GM18520 (cell line): ENCODE data around the gene FGD3.

Experiments used
- ATAC-seq: cut with Tn5 transposase; IDR thresholded peaks from one replicate; pipeline ENCODE4 v1.9.1; 2021; ENCODE audit not compliant: unreplicated experiment

The FGD3 gene

DNA sequence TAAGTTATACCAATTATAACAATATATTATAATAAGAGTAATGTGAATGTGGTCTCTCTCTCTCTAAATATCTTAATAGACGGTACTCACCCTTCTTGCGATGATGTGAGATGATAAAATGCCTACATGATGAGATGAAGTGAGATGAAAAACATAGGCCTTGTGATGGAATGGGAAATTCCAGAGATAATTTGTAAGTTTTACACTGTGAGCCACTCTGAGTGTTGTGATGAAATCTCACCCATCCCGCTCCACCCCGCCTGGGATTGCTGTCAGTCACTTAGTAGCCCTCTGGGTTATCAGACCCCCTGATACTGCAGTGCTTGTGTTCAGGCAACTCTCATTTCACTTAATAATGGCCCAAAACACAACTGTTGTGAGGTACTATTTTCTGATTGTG is 121.6 kb downstream of the FGD3 start:
- no peak for ATAC-seq

DNA sequence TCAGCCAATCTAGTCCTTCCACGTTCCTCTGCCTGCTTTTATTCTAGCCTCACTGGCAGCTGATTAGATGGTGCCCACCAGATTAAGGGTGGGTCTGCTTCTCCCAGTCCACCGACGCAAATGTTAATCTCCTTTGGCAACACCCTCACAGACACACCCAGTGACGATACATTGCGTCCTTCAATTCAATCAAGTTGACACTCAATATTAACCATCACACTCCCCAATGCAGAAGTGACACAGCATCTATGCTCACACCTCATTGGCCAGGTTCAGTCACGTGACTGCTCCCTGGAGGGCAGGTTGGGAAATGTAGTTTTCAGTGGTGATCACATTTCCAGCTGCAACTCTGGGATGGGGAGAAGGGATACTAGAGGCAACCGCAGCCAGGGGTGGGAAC is 124.1 kb downstream of the FGD3 start:
- no peak for ATAC-seq

DNA sequence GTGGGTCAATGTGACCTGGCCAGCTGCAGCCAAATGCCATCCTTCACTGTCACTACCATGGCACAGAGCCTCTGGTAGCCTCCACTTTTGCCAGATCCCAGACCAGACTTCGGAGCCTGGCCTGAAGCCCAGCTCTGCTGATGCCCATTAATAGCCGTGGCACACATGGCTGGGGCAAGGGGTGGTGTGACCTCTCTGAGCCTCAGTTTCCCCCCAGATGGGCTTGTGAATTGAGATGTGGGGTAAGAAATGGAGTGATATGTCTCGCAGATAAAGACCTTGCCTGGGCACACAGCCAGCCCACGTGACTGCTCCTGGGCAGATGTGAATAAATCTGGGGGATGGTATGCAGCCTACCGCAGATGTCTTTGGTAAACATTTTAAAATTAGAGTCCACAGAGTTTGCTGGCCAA is 125.1 kb downstream of the FGD3 start:
- no peak for ATAC-seq

DNA sequence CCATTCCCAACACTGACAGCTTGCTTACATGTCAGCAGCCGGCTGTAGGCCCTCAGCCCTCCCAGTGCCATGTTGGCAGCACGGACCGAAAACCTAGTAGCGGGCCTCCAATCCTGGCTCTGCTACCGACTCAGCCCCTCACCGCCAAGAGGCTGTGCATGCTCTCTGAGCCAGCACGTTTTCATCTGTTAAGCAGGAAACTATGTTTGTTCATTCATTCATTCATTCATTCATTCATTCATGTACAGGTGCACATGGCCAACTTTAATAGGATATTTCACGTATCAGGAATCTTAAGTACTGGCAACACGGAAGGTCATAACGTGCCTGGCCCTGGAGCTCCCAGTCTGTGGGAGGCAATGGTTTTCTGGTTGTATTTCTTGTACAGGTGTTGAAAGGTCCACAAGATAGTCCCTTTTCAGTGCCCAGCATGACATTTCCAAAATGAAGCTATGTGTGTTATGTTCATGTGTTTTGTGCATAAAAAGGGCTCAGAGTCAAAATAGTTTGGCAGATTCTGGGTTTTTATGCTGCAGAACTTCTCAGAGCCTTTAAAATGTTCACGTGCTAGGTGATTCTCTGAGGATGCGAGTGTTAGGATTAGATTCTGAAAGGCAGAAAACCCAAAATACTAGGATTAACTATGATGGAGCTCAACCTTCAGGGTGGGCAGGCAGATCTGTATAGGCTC is 128.9 kb downstream of the FGD3 start:
- ATAC-seq = no peak

DNA sequence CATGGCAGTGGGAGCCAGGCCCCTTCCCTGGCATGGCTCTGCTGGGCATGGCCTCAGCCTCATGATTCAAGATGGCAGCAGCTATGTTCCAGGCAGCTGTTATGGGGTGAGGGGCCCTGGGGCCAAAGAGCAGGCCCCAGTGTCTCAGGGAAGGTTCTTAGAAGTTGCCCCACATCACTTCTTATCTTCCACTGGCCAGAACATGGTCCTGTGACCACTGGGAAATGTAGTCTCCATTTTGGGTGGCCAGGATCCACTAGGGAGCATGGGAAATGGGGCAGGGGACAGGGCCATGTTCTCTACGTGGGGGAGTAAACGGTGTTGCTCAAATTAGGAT is 129.4 kb downstream of the FGD3 start:
- no peak for ATAC-seq

DNA sequence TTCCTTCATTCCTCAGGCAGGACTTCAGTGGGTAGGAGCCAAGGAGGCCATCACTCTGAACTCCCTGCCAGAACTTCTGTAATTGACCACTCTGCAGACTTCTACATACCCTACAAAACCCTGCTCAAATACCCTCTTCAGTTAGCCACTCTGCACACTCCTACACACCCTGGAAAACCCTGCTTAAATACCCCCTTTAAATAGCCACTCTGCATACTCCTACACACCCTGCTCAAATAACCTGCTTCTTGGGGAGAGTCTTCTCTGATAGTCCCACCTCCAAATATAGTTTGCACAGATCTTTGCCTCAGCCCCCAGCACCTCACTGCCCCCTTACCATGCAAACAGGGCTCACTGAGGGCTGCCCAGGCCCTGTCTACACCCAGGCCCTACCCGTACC is 130.0 kb downstream of the FGD3 start:
- no peak for ATAC-seq

DNA sequence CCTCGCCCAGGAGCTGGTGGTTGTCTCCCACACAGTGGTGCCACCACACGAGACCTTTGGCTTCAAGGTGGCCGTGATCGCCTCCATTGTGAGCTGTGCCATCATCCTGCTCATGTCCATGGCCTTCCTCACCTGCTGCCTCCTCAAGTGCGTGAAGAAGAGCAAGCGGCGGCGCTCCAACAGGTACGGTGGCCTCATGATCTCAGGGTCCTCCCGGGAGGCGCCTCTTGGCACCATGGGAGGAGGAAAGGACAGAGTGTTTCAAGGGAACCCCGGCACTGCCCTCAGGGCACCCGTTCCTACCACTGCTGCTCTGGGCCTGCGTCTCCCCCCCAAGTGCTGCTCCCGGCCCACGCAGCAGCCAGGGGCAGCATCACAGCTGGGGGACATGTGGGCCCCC is 130.5 kb downstream of the FGD3 start:
- no peak for ATAC-seq

DNA sequence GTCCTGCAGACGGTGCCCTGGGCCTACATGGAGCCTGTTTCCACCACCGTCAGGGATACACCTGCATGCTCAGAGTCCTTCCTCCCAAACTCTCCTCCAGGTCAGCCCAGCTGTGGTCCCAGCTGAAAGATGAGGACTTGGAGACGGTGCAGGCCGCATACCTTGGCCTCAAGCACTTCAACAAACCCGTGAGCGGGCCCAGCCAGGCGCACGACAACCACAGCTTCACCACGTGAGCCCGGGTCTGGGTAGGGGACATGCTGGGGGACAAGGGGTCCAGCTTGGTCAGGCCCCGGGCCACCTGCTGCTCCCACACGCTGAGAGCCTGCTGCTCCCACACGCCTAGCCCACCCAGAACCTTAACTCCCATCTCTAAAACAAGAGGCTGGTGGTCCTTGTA is 132.0 kb downstream of the FGD3 start:
- no peak for ATAC-seq

DNA sequence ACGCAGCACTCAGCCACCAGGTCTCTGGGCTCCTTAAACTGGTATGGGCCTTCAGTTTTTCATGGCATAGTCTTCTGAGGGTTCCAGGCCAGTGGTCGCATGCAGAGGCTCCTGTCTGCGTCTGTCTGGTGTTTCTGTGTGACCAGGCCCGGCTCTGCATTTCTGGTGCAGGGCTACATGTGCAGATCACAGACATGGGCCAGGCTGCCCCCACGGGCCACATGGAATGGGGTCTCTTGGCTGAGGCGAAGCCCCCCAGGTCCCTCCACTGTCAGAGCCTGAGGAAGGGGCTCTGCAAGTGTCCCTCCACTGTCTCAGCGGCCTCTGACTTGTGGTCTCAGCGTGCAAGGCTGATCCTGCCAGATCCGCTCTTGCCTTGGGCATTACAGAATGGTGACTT is 133.1 kb downstream of the FGD3 start:
- no peak for ATAC-seq

DNA sequence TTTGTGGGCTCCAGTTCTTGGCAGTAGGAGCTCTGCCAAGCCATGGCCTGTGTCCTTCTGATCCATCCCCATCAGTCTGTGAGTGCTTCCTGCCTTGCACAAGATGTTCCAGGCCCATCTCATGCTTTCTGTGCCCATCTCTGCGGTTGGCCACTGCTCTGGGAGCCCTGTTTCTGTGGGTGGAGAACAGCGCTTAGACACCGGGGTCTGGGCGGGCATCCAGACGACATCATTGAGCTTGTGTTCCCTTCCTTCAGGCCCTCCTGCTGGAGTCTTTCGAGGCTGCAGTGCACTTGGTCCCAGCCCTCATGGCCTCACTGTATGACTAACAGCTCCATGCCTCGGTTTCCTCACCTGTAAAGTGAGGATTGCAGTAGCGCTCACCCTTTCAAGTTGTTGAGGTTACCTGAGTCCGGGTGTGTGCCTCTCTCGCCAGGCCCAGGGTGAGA is 133.8 kb downstream of the FGD3 start:
- no peak for ATAC-seq

DNA sequence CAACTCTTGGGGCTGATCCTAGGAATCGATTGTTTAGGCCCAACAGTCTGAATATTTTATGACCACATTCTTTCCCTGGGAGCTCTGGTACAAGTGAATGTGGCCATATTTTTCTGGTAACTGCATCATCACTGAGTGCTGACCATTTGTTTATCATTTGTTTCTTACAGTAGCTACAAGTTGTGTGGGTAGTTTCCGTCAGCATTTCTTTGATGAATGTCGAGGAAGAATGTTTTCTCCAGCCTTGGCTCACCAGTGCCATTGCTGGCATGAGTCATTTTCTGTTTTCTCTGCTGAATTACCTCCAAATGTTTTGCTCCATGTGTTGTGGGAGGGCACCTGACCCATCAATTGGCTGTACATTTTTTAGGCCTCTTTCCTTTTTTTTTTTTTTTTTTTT is 134.6 kb downstream of the FGD3 start:
- no peak for ATAC-seq

DNA sequence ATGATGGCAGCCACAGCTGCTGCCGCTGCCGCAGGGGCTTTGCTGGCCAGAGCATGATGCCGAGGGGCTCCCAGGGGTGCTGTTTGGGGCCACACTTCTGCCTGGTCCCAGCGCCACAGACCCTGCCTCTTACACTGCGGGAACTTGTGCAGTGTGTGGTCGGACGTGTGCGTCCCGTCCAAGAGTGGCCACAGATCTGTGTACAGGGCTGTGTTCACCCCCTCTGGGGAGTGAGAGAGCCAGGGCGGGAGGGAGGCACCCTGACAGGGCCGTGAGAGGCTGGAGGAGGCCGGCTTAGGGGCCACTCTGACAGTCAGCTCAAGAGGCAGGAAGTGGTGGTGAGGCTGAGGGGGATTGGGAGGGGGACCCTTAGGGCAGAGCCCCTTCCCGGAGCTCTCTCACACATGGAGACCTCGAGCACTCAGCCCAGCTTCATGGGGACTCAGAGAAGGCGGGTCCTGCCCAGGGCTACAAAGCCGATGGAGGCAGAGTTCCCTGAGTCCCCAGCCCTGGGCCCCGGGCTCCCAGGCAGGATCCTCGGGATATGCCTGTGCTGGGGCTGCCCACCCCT is 135.6 kb downstream of the FGD3 start:
- ATAC-seq = no peak

DNA sequence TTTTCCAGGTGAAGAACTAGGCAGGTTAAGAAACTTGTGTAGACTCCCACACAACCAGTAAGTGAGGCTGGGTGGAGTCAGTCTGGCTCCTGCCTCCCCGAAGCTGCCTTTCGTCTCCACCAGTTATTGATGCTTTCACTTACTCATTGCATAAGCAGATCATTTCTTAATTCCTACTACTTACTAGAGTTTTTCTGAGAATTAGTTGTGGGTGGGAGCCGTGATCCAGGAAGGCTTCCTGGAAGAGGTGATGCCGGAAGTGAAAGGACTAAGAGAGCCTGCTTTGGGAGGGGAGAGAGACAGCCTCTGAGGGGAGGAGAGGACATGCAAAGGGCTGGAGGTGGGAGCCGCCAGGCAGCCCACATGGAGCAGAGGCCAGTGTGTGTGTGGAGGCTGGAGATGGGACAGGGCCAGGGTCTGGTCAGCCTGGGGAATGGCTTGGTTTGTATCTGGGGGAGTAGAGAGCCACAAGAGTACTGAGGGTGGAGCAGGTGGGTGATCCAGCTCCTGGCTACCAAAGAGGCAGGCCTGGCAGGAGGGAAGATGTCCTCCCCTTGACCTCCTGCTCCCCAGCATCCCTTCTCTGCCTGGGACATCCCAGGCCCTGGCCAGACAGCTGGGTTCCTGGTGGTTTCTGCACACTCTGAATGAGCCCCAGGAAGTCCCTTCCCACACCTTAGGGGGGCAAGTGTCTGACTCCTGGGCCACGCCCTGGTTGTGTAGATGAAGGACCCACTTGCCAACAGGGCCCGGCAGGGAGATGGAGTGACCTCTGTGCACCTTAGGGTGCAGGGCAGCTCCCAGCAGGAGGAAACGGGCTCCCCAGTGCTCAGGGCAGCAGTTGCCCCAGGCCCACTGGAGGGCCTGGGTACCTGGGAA is 136.5 kb downstream of the FGD3 start:
- no peak for ATAC-seq

DNA sequence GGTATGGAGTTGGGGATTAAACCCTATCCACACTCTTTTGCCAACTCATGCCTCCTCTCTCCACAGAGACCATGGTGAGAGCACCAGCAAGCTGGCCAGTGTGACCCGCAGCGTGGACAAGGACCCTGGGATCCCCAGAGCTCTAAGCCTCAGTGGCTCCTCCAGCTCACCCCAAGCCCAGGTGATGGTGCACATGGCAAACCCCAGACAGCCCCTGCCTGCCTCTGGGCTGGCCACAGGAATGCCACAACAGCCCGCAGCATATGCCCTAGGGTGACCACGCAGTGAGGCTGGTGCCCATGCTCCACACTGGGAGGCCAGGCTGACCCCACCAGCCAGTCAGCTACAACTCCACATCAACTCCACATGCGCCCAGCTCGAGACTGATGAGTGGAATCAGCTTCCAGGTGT is 137.2 kb downstream of the FGD3 start:
- ATAC-seq = no peak

DNA sequence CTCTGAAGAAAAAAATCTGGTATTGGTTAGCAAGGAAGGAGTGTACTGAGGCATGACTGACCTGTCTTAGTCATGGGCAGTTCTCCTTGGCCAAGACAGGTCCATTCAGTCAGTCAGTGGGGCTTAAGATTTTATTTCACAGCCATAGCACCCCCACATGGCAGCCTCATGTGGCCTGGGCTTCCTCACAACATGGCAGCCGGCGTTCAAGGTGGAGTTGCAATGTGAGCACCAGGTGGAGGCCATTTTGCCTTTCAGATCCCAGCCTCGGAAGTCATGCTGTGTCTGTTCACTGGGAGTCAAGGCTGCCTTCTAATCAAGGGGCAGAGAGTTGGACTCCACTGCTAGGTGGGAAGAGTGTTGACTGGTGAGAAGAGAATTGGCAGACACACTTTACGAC is 138.4 kb downstream of the FGD3 start:
- no peak for ATAC-seq
